ENCODE data around the gene PSAT1. TPM values are rescaled to one million over a fixed set of nuclear protein-coding genes. Genes with fewer than 3 reads are reported as not detected.
"Not testable (repeated sequence)": the region's sequence is repeated elsewhere in the genome, so short reads cannot be mapped to it uniquely, and the experiment has no call there.

The PSAT1 gene
- polyA plus RNA-seq, 3 donors, result 0.05 to 4.7 (median 0.11) TPM

DNA sequence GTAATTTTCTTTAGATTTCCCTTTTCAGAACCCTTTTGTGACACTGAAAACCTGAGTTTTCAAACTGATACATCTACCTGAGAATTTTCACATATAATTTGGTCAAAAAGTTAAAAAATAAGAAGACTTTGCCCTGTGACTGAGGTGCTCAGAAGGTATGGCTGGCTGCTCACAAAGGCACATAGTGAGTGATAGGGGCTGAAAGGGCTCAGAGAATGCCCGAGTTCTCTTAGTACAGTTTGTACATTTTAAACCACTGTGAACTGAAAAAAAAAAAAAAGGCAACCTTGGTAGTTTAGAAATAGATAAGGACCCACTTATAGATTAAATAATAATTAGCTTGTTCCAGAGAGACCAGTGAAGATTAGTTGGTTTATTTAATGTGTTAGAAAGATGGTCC, 18.1 kb upstream of the PSAT1 start:
- no peak overlapping the region for H3K4me3 Mint-ChIP-seq
- Histone ChIP-seq H3K36me3 (replicated peaks in 1 of 2; ENCODE audit: control insufficient read depth in 1 of 2, insufficient read depth in 2 of 2, low read length in 2 of 2) (no peaks in the 10 kb centered on the region), H3K4me1 (ENCODE audit: control insufficient read depth in 1 of 2, insufficient read depth in 2 of 2, low read length in 2 of 2) (peaks cover 0 to 2% of the 10 kb centered on the region in 2 donors), H3K27ac (ENCODE audit: low read depth in 1 of 2, low read length in 2 of 2) (no peak overlapping the region), H4K20me1 (ENCODE audit: insufficient read depth, low read length) (no peaks in the 10 kb centered on the region), H3K4me2 (replicated peaks; ENCODE audit: extremely low read depth, low read length, poor library complexity, severe bottlenecking) (no peak overlapping the region), H3K27me3 (ENCODE audit: control insufficient read depth in 2 of 2, insufficient read depth in 2 of 2, low read length in 2 of 2) (no peaks in the 10 kb centered on the region), H3K4me3 (replicated peaks in 1 of 3; ENCODE audit: low read depth in 2 of 3, low read length in 3 of 3) (no peak overlapping the region), H3K9ac (ENCODE audit: insufficient read depth, low read length, poor library complexity, severe bottlenecking) (no peak overlapping the region), H3K9me3 (replicated peaks in 1 of 2; ENCODE audit: control insufficient read depth in 1 of 2, insufficient read depth in 1 of 2, low read length in 2 of 2) (no peaks in the 10 kb centered on the region), H2AFZ (ENCODE audit: insufficient read depth, low read depth, low read length, poor library complexity, severe bottlenecking) (no peak overlapping the region), H3K79me2 (ENCODE audit: insufficient read depth, low read length) (no peaks in the 10 kb centered on the region)
- DNase-seq, result no peak
- TF ChIP-seq, protein P1, sequence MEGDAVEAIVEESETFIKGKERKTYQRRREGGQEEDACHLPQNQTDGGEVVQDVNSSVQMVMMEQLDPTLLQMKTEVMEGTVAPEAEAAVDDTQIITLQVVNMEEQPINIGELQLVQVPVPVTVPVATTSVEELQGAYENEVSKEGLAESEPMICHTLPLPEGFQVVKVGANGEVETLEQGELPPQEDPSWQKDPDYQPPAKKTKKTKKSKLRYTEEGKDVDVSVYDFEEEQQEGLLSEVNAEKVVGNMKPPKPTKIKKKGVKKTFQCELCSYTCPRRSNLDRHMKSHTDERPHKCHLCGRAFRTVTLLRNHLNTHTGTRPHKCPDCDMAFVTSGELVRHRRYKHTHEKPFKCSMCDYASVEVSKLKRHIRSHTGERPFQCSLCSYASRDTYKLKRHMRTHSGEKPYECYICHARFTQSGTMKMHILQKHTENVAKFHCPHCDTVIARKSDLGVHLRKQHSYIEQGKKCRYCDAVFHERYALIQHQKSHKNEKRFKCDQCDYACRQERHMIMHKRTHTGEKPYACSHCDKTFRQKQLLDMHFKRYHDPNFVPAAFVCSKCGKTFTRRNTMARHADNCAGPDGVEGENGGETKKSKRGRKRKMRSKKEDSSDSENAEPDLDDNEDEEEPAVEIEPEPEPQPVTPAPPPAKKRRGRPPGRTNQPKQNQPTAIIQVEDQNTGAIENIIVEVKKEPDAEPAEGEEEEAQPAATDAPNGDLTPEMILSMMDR (IDR thresholded peaks at IDR 0.05), result no peak
- peaks cover under 1 to 13% (median 5%) of the 10 kb centered on the region in 7 donors for H3K9me3 Mint-ChIP-seq
- no peak overlapping the region for H3K27ac Mint-ChIP-seq
- H3K36me3 Mint-ChIP-seq, result peaks cover under 1 to 4% of the 10 kb centered on the region in 2 donors
- H3K27me3 Mint-ChIP-seq (ENCODE audit: low read depth in 3 of 3), result peaks cover 1 to 6% (median 1%) of the 10 kb centered on the region in 3 donors
- intact Hi-C loops (cut with micrococcal nuclease), result no loop called here
- WGBS (ENCODE audit: insufficient coverage), result no CpG with 5 or more reads among the region's 1 CpG
- peaks cover 8% of the 10 kb centered on the region for H3K4me1 Mint-ChIP-seq

DNA sequence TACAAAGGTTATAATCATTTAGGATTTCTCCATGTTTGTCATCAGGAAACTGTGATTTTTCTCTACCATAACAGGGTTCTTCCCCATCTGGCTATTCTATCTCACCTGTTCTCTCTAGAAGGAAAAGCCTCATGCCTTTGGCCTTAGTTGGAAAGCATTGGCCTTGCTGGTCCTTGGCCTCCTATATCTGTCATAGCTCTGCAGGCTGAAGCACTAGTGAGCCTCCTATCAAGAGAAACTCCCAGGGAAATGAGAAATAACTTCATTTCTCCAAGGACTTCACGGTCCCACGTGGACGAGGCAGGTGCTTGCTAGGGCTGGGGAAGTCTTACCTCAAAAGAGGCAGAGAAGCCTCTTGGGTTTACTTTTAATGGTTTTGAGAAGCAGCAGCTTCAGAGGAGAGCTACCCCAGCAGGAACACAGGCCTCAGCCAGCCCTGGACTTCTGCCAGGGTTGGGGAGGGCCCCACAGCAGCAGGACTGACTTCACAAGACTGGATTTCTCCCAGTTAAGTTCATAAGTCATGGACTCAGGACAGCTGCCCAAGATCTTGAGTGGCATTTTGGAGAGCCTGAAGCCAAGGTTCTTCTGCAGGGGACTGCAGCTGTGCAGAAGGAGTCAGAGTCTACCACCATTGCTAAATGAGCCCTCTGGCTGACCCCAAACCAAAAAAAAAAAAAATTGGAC, 15.8 kb upstream of the PSAT1 start:
- TF ChIP-seq, protein P1 (IDR thresholded peaks at IDR 0.05), result no peak
- Mint-ChIP-seq H3K27ac (no peak overlapping the region), H3K4me3 (no peak overlapping the region), H3K36me3 (peaks cover 0 to 3% of the 10 kb centered on the region in 2 donors), H3K27me3 (ENCODE audit: low read depth in 3 of 3) (peaks cover 2 to 5% (median 3%) of the 10 kb centered on the region in 3 donors), H3K4me1 (peaks cover 8% of the 10 kb centered on the region), H3K9me3 (peaks cover 5 to 17% (median 10%) of the 10 kb centered on the region in 7 donors)
- Histone ChIP-seq H3K4me3 (replicated peaks in 1 of 3; ENCODE audit: low read depth in 2 of 3, low read length in 3 of 3) (no peak overlapping the region), H3K9me3 (replicated peaks in 1 of 2; ENCODE audit: control insufficient read depth in 1 of 2, insufficient read depth in 1 of 2, low read length in 2 of 2) (no peaks in the 10 kb centered on the region), H3K27ac (ENCODE audit: low read depth in 1 of 2, low read length in 2 of 2) (no peak overlapping the region), H3K27me3 (ENCODE audit: control insufficient read depth in 2 of 2, insufficient read depth in 2 of 2, low read length in 2 of 2) (no peaks in the 10 kb centered on the region), H4K20me1 (ENCODE audit: insufficient read depth, low read length) (no peaks in the 10 kb centered on the region), H2AFZ (ENCODE audit: insufficient read depth, low read depth, low read length, poor library complexity, severe bottlenecking) (no peak overlapping the region), H3K36me3 (replicated peaks in 1 of 2; ENCODE audit: control insufficient read depth in 1 of 2, insufficient read depth in 2 of 2, low read length in 2 of 2) (no peaks in the 10 kb centered on the region), H3K79me2 (ENCODE audit: insufficient read depth, low read length) (no peaks in the 10 kb centered on the region), H3K4me1 (ENCODE audit: control insufficient read depth in 1 of 2, insufficient read depth in 2 of 2, low read length in 2 of 2) (peaks cover 0 to 2% of the 10 kb centered on the region in 2 donors), H3K9ac (ENCODE audit: insufficient read depth, low read length, poor library complexity, severe bottlenecking) (no peak overlapping the region), H3K4me2 (replicated peaks; ENCODE audit: extremely low read depth, low read length, poor library complexity, severe bottlenecking) (no peak overlapping the region)
- intact Hi-C loops (cut with micrococcal nuclease), result no loop called here
- WGBS (ENCODE audit: insufficient coverage), result 60% methylated on average over 1 of the region's 3 CpGs
- DNase-seq, result no peak

DNA sequence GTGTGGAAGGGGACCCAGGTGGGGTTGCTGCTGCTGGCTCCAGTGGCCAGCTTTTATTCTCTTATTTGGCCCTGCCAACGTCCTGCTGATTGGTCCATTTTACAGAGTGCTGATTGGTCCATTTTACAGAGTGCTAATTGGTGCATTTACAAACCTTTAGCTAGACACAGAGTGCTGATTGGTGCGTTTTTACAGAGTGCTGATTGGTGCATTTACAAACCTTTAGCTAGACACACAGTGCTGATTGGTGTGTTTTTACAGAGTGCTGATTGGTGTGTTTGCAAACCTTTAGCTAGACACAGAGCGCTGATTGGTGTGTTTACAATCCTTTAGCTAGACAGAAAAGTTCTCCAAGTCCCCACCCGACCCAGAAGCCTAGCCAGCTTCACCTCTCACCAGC, 12.7 kb upstream of the PSAT1 start:
- 100% methylated on average over 1 of the region's 4 CpGs for WGBS (ENCODE audit: insufficient coverage)
- H3K4me3 Mint-ChIP-seq, result not testable (repeated sequence)

More for the DNA sequence above, 12.7 kb upstream of the PSAT1 start:
- H3K4me2 ChIP-seq (replicated peaks; ENCODE audit: extremely low read depth, low read length, poor library complexity, severe bottlenecking); H3K79me2 ChIP-seq (ENCODE audit: insufficient read depth, low read length); H2AFZ ChIP-seq (ENCODE audit: insufficient read depth, low read depth, low read length, poor library complexity, severe bottlenecking); H3K36me3 Mint-ChIP-seq; DNase-seq; H3K4me1 ChIP-seq (ENCODE audit: control insufficient read depth in 1 of 2, insufficient read depth in 2 of 2, low read length in 2 of 2); H3K9ac ChIP-seq (ENCODE audit: insufficient read depth, low read length, poor library complexity, severe bottlenecking); H3K27ac ChIP-seq (ENCODE audit: low read depth in 1 of 2, low read length in 2 of 2); H3K27me3 ChIP-seq (ENCODE audit: control insufficient read depth in 2 of 2, insufficient read depth in 2 of 2, low read length in 2 of 2); H3K9me3 ChIP-seq (replicated peaks in 1 of 2; ENCODE audit: control insufficient read depth in 1 of 2, insufficient read depth in 1 of 2, low read length in 2 of 2); H3K27ac Mint-ChIP-seq; H3K4me1 Mint-ChIP-seq; intact Hi-C loops (cut with micrococcal nuclease); H3K36me3 ChIP-seq (replicated peaks in 1 of 2; ENCODE audit: control insufficient read depth in 1 of 2, insufficient read depth in 2 of 2, low read length in 2 of 2); H3K27me3 Mint-ChIP-seq (ENCODE audit: low read depth in 3 of 3); H3K4me3 ChIP-seq (replicated peaks in 1 of 3; ENCODE audit: low read depth in 2 of 3, low read length in 3 of 3); H4K20me1 ChIP-seq (ENCODE audit: insufficient read depth, low read length): not testable (repeated sequence)
- peaks cover 5 to 23% (median 10%) of the 10 kb centered on the region in 7 donors for H3K9me3 Mint-ChIP-seq

Measured in CD14-positive monocyte (primary cell).